ENCODE measurements around the gene PGBD5. TPM values are rescaled to one million over a fixed set of nuclear protein-coding genes. Genes with fewer than 3 reads are reported as not detected.

PGBD5 gene
- total and polyA plus RNA-seq, 9 of the 15 experiments (the other 6 are each of a cell fraction or from before 2014, with no cell fraction given) = under 0.01 to 0.40 (median 0.10) TPM; not detected in 3

GRCh38 chr1:230270559-230271281, 155.4 kb downstream of the PGBD5 start (continued):
- TF ChIP-seq ETV1 (tag; conservative IDR thresholded peaks at IDR 0.05; ENCODE audit: low read depth) (peak; percentile 53), ZNF311 (CRISPR knock-in tag; IDR thresholded peaks at IDR 0.05) (peak; percentile 9; the same call in 1 of the 2 replicates), POLR2G (IDR thresholded peaks at IDR 0.05; ENCODE audit: low read depth, low read length) (no peak), ETV5 (CRISPR knock-in tag; IDR thresholded peaks at IDR 0.05; ENCODE audit: low read depth) (peak; percentile 36; the same call in 1 of the 2 replicates), ZNF584 (CRISPR knock-in tag; IDR thresholded peaks at IDR 0.05; ENCODE audit: low read depth) (0 out of 2 replicates have a peak, but pooled peaks have one; percentile 28), NR2C2 (CRISPR knock-in tag; IDR thresholded peaks at IDR 0.05) (no peak), NR2C2 (tag; IDR thresholded peaks at IDR 0.05) (peak; percentile 37; the same call in 1 of the 2 replicates), ZFP1 (CRISPR knock-in tag; IDR thresholded peaks at IDR 0.05) (no peak), MAZ (CRISPR knock-in tag; conservative IDR thresholded peaks at IDR 0.05 in 1 of 2, IDR thresholded peaks at IDR 0.05 in 1 of 2) (peak in 1 of 2 experiments; percentile 57; a peak in 2 of 4 replicates), MITF (IDR thresholded peaks at IDR 0.05) (no peak), E2F4 (CRISPR knock-in tag; IDR thresholded peaks at IDR 0.05; ENCODE audit: low read depth) (no peak), ZNF395 (CRISPR knock-in tag; IDR thresholded peaks at IDR 0.05) (no peak), NCOR1 (IDR thresholded peaks at IDR 0.05) (no peak), ZNF589 (CRISPR knock-in tag; IDR thresholded peaks at IDR 0.05; ENCODE audit: low read depth) (0 out of 2 replicates have a peak, but pooled peaks have one; percentile 29), ZNF133 (CRISPR knock-in tag; IDR thresholded peaks at IDR 0.05) (no peak), ELK1 (CRISPR knock-in tag; IDR thresholded peaks at IDR 0.05) (no peak), HEY1 (CRISPR knock-in tag; IDR thresholded peaks at IDR 0.05; ENCODE audit: borderline replicate concordance) (0 out of 2 replicates have a peak, but pooled peaks have one; percentile 30), GABPA (tag; conservative IDR thresholded peaks at IDR 0.05; ENCODE audit: low read depth) (peak; percentile 79), CXXC5 (CRISPR knock-in tag; IDR thresholded peaks at IDR 0.05) (0 out of 2 replicates have a peak, but pooled peaks have one; percentile 8), ZNF586 (CRISPR knock-in tag; conservative IDR thresholded peaks at IDR 0.05) (no peak)

Measured in K562 (cell line).